Stromal cell of bone marrow (primary cell): ENCODE data around the gene HOXA3.

Experiments
- DNase-seq: peaks from one replicate; pipeline ENCODE4 v3.0.0-alpha.2; 2012; ENCODE audit warnings: low read depth

The HOXA3 gene

DNA sequence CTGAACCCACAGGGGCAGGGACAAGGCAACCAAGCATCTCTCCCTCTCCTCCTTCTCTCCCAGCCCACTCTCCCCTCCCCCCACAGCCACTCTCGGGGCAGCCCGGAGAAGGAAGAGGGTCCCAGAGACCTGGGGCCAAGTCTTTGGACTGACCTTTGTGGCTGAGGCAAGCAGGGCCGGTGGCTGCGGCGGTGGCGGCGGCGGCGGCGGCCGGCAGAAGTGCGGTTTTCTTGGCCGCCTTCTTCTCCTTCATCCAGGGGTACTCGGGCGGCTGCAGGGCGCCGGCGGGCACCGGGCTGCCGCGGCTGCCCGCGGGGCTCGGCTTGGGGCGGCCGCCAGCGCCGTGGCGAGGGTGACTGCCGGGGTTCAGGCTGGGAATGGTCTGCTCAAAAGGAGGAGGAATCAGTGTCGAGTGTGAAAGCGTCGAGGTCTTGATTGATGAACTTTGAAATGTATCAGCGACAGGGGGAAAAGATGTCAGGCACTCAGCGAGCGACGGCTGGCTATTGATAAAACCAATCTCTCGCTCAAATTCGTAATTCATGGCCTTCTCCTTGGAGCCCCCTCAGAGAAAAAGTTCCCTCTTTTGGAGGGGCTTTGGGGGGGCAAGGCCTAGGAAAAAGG lies 50.3 kb downstream of the HOXA3 start:
- DNase-seq, result no peak

DNA sequence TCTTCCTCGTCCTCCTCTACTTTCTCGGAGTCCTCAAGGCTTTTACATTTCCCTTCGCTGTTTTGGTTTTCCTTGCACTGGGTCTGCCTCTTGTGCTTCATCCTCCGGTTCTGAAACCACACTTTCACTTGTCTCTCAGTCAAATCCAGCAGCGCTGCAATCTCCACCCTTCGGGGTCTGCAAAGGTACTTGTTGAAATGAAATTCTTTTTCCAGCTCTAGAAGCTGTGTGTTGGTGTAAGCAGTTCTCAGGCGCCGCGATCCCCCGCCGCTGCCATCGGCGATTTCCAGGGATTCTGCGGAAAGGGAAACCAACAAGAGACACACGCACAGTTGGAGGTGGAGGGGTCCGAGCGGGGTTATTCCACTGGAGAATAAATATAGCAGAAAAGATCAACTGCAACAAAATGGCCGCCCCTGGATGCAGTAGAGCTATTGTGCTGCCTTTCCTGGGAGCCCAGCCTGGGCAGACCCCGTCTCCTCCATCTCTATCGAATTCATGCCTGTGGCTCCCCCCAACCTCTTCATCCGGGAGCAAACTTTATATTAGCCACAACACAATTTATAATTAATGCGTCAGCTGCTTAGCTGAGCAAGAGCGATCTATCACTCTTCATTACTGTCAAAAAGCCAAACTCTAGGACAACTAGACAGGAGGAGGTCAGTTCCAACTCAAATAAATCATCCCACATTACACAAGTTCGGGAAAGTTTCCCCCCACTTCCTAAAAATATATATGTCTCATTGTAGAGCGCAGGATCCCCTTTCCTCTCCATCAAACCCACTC lies 51.0 kb downstream of the HOXA3 start:
- DNase-seq, result no peak

DNA sequence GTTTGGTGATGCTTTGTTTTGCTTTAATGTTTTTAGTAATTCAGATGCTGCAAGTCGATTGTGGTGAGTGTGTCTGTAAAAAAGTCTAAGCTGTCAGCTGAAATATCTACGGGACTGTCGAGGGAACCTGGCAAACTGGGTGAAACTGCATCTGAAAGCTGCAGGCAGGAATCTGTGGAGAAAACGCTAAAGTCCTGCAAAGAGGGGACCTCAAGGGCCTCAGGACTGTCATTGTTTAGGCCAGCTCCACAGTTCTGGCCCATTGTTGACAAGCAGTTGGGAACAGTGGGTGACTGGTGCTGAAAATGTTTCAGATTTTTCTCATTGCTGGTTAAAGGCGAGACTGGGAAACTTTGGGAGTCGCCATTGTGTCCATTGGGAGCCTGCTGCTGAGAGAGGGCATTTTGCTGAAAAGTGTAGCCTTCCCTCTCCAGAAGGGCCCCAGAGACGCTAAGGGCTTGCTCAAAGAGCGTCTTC lies 51.7 kb downstream of the HOXA3 start:
- no peak for DNase-seq

DNA sequence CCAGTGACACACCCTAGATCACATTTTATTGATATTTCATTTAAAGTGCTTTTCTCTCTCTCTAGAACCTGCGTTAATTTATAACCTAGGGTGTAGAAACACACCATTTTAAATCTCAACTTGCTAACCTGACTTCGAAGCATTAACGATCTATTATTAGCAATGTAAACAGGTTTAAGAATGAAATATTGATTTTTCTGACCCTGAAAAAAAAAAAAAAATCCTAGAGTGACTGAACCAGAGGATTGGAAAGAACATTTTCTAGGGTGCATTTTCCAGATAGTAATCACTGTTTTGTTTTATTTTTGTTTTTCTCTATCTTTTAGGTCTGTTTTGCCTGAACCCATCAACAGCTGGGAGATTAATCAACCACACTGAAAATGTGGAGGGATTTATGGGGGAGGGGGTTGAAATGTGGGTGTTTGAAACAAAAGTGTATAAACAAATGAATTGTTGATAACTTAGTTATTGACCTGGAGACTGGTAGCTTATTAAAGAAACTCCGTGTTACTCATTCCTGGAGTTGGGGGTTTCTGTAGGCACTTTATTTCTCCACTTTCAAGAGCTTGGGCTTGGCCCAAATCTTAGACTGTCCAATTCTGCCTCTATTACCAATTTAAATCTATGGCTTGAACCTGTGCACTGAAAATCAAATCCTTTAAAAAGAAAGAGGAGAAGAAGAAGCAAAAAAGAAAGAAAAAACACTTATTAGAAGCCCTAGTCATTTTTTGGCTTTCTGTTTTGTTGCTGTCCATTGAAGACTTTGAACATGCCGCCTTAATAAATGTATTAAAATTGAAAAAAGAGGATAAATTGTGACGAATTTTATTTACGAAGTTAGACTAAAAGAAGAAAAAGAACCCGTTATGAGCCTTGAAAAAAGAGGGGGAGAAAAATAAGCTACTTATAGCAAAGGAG lies 52.7 kb downstream of the HOXA3 start:
- no peak for DNase-seq

DNA sequence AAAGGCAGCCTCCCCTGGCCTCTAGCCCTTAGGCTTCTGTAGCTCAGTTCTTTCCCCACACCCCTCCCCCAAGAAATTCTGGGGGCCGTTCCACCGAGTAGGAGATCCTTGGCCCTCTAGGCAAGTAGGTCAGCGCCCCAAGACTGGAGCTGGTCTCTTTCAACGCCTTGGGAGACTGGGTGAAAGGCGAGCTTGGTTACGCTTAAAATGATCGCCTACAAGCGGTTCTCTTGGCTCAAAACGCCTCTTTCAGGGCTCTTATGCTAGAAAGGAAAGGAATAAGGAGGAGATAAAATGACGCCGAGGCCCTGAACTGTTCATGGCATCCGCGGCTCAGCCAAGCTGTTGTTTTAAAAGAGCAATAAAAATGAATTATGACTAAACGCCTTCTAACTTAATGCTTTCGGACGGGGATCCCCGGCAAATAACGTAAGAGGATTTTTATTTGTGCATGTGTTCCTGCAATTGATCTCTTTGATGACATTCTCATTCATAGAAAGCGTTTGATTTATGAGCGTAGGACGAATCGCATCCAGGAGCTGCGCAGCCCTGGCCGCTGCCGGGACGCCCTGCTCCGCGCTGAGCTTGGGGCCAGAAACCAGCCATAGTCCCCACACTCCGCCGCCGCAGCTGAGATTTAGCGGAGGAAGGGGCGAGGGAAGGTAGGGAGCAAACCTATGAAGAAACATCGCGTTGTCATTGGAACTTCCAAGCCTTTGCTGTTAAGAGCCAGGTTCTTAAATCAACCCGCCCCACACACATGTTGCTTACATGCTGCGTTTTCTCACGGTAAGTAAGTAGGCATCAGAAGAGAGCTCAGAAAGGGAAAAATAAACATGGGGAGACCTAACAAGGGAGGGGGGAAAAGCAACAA lies 53.6 kb downstream of the HOXA3 start:
- peak; percentile 63 for DNase-seq

DNA sequence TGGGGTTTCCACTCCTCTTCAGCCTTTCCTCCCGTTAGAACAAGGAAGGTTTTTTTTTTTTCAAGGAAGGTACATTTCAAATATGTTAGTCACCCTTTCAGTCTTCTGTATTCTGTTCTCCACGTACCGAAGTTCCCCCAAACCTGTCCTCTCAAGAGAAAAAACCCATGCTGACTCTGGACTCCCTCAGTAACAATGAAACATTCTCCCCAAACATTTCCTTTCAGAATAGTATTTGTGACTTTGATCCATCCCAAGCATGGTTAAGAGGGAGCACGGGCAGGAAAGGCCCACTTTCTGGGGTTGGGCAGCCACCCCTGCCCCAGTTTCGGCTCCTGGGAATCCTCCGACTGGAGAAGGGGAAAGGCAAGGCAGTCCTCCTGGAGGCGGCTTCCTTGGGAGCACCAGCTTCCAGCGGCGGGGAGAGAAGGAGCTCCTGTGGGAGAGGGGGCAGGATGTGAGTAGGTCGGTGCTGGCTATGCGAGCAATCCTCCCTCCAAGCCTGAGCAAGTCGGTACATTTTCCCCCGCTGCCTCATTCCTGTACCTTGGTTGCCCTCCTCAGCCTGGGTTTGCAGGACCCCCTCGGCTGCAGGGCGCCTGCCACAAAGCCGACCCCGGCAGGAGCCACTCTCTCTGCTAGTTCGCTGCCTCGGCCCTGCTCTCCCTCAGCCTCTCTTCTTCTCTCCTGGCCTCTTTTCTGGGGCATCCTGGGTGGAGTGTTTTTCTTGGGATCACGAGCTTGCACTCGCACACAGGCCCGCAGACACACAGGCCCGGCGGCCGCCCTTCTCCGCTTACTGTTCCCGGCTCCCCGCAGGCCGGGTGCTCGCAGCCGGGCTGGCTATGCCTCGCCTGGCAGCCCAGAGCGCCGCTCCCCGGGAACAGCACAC lies 54.5 kb downstream of the HOXA3 start:
- DNase-seq, result no peak

DNA sequence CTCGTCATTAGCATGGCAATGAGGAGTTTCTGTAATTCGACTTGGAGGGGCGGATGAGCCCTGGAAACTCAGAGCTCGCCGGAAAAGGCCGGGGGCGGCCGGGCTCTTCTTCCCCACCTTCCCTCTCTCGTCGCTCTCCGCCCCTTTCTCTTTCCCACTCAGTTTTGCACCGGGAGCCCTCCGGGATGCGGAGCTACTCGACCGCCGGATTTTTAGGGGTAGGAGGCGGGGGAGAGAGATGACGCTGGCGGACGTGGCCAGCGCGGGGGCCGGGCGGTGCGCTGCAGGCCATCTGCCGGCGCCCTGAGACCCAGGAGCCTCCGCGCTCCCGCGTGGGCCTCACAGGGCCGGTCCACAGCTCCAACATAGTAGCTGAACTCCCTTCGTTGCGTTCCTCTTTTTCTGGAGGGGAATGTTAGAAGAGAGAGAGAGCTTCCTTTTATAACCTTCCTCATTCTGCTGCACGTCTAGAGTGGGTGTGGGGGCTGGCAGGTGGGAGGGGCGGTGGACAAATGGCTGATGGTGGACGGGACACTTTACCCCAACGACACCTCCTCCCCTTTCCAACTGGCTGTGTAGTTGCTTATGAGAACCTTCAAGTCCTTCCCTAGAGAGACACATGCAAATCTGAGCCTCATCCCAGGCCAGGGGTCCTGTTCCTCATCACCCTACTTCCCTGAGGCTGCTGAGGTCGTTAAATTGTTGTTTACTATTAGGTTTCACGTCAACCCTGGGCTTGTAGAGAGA lies 55.4 kb downstream of the HOXA3 start:
- no peak for DNase-seq

DNA sequence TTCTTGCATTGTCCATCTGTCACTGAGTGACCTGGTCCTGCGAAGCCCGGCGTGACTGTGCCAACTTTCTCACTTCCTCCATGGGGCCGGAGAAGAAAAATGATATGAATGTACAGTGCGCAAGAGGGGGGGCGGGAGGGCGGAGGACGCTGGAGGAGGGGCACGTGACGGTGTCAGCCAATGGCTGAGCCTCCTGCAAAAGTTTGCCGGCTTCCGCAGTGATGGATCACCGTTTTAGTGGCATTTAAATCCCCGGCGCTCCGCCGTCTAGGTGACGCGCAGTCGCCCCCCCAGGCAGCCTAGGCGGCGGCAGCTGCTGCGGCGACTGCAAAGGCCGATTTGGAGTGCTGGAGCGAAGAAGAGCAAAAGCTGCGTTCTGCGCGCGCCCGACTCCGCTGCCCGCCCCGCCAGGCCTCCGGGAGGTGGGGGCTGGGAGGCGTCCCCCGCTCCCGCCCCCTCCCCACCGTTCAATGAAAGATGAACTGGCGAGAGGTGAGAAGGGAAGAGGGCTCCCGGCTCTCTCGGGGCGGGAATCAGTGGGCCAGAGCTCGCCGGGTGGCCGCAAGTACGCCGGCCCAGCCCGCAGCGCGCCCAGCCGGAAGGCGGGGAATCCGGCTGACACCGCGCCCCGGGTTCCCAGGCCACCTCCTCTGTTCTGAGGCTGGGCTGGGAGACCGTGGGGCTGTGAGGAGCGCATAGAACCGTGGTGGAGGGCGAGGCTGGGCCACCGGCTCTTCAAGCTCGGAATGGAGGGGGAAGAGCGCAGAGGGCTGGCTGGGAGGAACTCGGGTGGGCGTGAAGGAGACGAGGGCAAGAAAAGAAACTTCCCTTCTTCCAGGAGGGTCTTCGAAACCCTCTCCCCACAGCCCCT lies 56.3 kb downstream of the HOXA3 start, which contains the start of gene HOXA1:
Gene HOXA1 (minus strand): TSS at position 104 of the 871 bp plus-strand sequence. CDS start 88 bp downstream, at position 16.
- DNase-seq, result peak; percentile 80

DNA sequence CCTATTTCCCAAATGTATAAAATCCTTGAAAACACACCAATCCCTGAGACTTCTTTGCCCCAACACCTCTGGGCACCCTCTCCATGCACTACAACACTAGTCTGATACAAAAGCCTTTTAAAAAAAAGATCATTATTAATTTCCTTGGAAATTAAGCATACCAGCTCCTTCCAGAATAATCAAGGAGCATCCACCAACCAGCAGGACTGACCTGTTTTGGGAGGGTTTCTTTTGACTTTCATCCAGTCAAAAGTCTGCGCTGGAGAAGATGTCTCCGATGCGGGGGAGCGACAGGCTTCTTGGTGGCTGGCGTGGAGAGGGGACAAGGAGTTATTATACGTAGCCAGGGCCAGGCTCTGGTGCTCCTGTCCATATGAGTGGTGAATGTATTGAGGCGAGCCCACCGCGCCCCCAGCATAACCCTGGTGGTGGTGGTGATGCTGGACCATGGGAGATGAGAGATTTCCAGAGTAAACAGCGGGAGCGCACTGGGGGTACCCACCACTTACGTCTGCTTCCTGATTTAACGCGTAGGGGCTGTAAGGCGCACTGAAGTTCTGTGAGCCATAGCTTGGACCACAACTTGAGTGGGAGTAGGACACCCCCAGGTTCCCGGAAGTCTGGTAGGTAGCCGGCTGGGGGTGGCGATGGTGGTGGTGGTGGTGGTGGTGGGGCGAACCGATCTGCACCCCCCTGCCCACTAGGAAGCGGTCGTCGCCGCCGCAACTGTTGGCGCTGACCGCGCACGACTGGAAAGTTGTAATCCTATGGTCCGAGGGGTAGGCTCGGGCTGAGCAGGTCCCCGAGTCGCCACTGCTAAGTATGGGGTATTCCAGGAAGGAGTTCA lies 57.1 kb downstream of the HOXA3 start:
- DNase-seq, result no peak

DNA sequence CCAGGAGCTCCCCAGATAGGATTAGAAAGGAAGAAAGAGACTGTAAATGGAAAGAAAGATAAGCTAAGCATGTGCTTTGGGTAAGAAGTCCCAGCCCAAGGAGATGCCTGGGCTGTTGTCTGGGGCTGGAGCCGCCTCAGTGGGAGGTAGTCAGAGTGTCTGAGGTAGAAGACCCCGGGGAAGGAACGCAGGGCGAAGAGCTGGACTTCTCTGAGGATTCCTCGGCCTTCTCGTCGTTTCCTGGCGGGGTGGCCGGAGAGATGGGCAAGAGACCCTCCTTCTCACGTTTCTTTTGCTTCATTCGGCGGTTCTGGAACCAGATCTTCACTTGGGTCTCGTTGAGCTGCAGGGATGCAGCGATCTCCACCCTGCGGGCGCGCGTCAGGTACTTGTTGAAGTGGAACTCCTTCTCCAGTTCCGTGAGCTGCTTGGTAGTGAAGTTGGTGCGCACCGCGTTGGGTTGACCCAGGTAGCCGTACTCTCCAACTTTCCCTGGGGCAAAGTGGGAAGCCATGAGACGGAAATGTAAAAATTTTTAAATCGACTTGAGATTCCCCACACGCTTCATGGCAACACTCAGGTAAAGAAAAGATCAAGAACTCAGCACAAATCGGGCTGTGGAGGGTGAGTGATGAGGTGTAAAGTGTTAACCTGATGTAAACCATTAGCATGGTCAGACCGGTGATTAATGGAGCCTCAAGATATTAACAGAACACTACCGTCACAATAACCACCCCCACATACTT lies 57.9 kb downstream of the HOXA3 start:
- no peak for DNase-seq

DNA sequence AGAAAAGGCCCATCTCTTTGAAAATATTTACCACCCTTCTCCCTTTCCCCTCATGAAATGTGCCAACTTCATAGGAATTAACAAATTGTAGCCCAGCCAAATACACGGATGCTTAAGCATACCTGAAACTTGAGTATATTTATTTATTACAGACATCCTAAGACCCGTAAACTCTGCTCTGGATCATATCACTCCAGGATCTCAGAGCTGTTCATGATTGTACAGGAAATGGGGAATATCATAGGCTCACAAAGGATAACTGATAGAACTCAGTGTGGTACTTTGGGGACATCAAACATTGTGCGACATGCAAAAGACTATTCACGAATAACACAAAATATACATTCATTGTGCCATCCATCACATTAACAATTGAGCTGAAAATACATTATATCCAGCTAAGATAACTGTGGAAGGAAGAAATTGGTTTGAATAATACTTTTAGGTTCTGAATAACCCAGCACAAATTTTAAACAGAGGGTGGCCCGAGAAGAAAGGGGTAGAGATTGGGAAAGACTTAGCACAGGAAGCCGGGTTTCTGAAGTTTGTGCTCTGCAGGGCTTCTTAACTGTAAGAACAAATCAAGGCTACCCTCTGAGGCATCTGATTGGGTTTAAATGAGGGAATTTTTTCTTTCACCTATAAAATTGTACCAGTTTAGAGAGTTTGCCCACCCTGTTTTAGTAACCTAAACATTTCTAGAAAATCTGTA lies 59.0 kb downstream of the HOXA3 start:
- no peak for DNase-seq

DNA sequence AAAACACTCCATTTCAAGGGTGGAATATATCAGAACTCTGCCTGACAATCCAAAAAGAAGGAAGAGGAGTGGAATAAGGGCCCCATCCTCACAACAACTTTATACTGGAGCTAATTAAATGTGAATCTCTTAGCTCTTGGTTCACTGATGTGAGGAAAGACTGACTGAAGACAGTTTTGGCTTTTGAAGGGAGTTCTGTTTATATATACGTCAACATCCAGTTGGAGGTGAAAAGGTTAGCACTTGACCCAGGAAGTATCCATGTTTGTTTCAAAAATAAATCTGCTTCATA lies 59.6 kb downstream of the HOXA3 start:
- DNase-seq, result no peak

DNA sequence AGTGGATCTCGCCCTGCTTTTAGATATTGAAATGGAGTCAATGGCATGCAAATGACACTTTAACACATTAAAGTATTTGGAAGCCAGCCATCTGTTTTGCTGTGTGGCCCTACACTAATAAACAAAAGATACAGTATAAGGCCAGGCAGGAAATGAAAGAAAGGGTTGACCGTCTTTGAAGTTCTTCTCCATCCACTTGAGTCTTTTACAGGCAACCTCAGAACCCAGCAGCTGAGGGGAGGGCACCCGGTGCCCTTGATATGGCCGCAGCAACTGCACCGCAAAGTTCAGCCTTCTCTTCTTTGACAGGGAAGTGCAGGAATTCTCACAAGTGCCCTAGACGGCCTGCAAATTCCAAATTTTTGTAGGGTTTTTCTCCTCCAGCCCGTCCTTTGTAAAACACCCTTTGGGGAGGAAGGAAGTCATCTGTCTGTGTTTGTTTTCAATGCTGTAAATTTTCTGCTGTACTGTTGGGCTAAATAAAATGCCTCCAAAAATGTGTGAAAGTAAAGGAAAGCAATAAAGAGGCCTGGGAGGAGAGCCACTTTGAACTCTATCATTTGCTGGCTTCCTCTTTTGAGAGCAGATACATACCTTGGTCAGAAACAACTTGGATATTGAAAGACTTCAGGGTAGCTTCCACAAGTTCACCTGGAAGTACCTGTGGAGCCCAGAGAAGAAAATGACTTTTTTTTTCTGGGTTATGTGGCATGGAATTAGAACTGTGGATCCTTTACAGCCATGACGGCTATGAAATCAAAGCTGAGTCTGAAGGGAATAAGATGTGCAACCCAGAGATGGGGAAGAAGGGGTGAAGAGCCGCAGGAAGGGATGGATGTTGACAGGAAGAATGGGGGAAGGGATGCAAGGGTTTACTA lies 60.2 kb downstream of the HOXA3 start:
- no peak for DNase-seq

DNA sequence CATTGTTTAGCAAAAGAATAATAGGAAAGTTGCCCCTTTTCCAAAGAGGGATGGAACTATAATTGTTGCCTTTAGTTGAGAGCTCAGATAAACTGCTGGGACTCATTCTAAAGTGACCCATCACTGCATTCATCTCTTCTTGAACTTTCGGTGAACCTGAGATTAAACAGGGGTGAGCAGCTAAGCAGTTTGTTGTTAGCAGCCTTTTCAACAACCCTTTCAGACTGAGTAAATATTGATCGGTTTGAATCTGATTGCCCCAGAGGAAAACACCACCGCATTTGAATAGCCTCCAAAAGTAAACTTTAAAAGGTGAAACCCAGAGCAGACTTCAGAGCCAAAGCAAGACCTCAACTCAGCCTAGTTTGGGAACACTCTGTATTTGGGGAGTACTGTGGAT lies 61.3 kb downstream of the HOXA3 start:
- DNase-seq, result no peak
